ENCODE data around the gene IZUMO2.

DNA sequence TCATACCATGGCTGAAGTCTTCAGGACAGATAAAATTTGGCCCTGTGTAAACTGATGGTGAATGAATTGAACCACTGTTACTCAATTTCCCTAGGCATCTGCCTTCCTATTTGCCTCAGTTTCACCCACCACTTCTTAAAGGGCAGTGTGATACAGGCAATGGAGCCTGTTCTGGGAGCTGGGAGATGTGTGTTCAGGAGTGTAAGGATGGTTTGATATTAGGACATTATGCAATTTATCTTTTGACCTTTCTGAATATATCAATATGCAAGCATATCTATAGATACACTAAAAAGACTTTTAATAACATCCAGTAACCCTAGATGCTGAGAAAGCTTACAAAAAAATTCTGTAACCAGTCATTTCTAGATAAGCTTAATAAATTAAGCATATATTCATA is 14.6 kb downstream of the IZUMO2 start:
- no peak for TF ChIP-seq POLR2AphosphoS5 (IDR thresholded peaks at IDR 0.05; ENCODE audit: borderline replicate concordance, low read depth, low read length)
- no peak for TF ChIP-seq EZH2 (IDR thresholded peaks at IDR 0.05)
- TF ChIP-seq FOXP2 (optimal IDR thresholded peaks at IDR 0.05; ENCODE audit: control extremely low read depth, extremely low read length, insufficient read depth) = no peak
